Neural cell (in vitro differentiated cells): ENCODE data around the gene MCC.

Source experiments
- EZH2 ChIP-seq: fragments of 200-600, 300-800 bp; shearing (Covaris generic), sonication (generic); IDR thresholded peaks from 2 replicates; pipeline ENCODE4 v1.6.1; 2014; ENCODE audit warnings: antibody characterized with exemption, low read length, borderline replicate concordance, mild to moderate bottlenecking; ENCODE audit not compliant: insufficient read depth, poor library complexity, severe bottlenecking
- POLR2AphosphoS5 ChIP-seq: IDR thresholded peaks from 2 replicates; pipeline ENCODE4 v1.6.1; 2012
- SMC3 ChIP-seq: fragments of 450-650 bp; conservative IDR thresholded peaks from 2 replicates; pipeline ENCODE4 v1.6.1; 2014; ENCODE audit warnings: antibody characterized with exemption, mild to moderate bottlenecking, moderate library complexity; ENCODE audit not compliant: poor library complexity
- TF ChIP-seq, protein P1 (sequence below): fragments of 450-650 bp; IDR thresholded peaks from 2 replicates; pipeline ENCODE4 v1.5.1; 2014; ENCODE audit warnings: antibody characterized with exemption, mild to moderate bottlenecking, moderate library complexity; ENCODE audit not compliant: poor library complexity, severe bottlenecking
- TF ChIP-seq, protein P2 (sequence below): IDR thresholded peaks from 2 replicates; pipeline ENCODE4 v1.6.1; 2012; ENCODE audit warnings: borderline replicate concordance

DNA sequence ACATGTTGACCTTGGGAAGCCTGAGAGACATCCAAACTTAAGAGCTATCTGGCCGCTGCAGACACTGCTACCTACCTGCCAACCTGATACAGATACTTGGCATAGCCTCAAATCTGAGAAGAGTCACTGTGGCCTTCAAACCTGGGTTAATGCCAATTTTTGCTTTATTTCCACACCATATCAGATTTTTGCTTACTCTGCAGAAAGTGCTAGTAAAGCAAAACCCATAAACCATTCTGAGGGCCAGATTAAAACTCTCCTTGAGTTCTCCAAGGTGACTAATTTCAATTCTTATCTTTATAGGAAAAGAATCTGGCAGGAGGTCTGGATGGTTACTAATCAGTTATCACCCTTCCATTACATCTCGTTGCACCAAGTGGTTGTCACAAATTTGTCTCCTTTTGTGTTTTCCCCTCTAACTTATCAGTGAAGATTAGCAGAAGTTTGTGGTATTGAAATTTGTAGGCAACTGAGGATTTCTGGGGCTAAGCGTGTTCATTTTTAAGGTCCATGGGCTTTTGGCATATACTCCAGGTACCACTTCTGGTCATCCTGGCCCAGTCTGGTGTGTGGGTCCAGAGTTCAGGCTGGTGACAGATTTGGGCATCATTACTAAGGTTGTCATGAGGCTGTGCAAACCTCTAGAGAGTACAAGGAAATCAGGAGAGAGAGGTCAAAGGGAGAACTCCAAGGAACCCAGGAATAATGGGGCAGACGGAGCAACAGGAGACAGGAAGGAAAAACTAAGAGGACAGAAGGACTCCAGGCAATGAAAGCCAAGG lies 231.4 kb downstream of the MCC start:
- TF ChIP-seq, protein P1, sequence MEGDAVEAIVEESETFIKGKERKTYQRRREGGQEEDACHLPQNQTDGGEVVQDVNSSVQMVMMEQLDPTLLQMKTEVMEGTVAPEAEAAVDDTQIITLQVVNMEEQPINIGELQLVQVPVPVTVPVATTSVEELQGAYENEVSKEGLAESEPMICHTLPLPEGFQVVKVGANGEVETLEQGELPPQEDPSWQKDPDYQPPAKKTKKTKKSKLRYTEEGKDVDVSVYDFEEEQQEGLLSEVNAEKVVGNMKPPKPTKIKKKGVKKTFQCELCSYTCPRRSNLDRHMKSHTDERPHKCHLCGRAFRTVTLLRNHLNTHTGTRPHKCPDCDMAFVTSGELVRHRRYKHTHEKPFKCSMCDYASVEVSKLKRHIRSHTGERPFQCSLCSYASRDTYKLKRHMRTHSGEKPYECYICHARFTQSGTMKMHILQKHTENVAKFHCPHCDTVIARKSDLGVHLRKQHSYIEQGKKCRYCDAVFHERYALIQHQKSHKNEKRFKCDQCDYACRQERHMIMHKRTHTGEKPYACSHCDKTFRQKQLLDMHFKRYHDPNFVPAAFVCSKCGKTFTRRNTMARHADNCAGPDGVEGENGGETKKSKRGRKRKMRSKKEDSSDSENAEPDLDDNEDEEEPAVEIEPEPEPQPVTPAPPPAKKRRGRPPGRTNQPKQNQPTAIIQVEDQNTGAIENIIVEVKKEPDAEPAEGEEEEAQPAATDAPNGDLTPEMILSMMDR = no peak
- TF ChIP-seq EZH2 = no peak
- no peak for TF ChIP-seq POLR2AphosphoS5
- TF ChIP-seq, protein P2, sequence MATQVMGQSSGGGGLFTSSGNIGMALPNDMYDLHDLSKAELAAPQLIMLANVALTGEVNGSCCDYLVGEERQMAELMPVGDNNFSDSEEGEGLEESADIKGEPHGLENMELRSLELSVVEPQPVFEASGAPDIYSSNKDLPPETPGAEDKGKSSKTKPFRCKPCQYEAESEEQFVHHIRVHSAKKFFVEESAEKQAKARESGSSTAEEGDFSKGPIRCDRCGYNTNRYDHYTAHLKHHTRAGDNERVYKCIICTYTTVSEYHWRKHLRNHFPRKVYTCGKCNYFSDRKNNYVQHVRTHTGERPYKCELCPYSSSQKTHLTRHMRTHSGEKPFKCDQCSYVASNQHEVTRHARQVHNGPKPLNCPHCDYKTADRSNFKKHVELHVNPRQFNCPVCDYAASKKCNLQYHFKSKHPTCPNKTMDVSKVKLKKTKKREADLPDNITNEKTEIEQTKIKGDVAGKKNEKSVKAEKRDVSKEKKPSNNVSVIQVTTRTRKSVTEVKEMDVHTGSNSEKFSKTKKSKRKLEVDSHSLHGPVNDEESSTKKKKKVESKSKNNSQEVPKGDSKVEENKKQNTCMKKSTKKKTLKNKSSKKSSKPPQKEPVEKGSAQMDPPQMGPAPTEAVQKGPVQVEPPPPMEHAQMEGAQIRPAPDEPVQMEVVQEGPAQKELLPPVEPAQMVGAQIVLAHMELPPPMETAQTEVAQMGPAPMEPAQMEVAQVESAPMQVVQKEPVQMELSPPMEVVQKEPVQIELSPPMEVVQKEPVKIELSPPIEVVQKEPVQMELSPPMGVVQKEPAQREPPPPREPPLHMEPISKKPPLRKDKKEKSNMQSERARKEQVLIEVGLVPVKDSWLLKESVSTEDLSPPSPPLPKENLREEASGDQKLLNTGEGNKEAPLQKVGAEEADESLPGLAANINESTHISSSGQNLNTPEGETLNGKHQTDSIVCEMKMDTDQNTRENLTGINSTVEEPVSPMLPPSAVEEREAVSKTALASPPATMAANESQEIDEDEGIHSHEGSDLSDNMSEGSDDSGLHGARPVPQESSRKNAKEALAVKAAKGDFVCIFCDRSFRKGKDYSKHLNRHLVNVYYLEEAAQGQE = no peak
- TF ChIP-seq SMC3 = no peak
